ENCODE data around the gene BUD31.
A peak's percentile ranks its signal among the peaks of the same experiment; 100 is the strongest.

The BUD31 gene

DNA sequence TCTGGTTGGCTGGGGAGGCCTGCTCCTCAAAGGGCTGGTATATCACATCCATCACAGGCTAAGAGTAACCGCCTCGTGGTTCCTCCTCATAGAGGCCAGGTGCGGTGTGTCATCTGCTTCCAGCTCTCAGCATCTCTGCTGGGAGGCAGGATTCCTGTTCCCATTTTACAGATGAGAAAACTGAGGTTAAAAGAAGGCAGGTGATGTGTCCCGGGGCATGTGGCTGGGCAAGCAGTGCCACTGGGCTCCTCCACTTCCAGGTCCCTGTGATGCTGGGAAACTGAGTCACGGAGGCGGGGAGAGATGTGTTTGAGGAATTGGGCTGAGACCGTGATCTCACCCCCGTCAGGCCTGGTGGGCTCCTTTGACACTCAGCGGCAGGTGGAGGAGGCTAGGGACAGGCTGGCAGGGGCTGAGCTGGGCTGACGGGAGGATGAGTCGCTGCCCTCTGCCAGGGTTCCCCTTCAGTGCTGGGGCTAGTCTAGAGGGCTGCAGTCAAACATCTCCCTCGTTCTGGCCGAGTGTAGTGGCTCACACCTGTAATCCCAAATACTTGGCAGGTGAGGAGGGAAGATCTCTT is 24.9 kb upstream of the BUD31 start:
- Histone ChIP-seq H3K36me3 (ENCODE audit: control insufficient read depth in 2 of 2, insufficient read depth in 1 of 2, low read length in 2 of 2) (peaks cover 0 to 19% of the 10 kb centered on the region in 2 experiments; a peak in 2 of 3 replicates), H3K4me3 (ENCODE audit: low read depth, low read length) (no peak overlapping the region), H3K27ac (ENCODE audit: extremely low read depth, low read depth, low read length) (no peak overlapping the region), H3K9me3 (ENCODE audit: control insufficient read depth, insufficient read depth, low read depth, low read length) (no peaks in the 10 kb centered on the region), H3K4me1 (ENCODE audit: control insufficient read depth, insufficient read depth, low read length) (no peaks in the 10 kb centered on the region; the same call in 1 of the 2 replicates)
- POLR2A ChIA-PET: interaction anchor here (1.5 kb wide), 1 partner anchor 9 kb away, joined by 4 read pairs; no protein-coding TSS in a partner anchor
- TF ChIP-seq ZNF24 (tag by site-specific recombination; IDR thresholded peaks at IDR 0.05) (0 out of 2 replicates have a peak, but pooled peaks have one; percentile 26), ZNF521 (tag by site-specific recombination; IDR thresholded peaks at IDR 0.05) (no peak)
- TF ChIP-seq, protein P1, sequence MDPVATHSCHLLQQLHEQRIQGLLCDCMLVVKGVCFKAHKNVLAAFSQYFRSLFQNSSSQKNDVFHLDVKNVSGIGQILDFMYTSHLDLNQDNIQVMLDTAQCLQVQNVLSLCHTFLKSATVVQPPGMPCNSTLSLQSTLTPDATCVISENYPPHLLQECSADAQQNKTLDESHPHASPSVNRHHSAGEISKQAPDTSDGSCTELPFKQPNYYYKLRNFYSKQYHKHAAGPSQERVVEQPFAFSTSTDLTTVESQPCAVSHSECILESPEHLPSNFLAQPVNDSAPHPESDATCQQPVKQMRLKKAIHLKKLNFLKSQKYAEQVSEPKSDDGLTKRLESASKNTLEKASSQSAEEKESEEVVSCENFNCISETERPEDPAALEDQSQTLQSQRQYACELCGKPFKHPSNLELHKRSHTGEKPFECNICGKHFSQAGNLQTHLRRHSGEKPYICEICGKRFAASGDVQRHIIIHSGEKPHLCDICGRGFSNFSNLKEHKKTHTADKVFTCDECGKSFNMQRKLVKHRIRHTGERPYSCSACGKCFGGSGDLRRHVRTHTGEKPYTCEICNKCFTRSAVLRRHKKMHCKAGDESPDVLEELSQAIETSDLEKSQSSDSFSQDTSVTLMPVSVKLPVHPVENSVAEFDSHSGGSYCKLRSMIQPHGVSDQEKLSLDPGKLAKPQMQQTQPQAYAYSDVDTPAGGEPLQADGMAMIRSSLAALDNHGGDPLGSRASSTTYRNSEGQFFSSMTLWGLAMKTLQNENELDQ (tag by site-specific recombination; IDR thresholded peaks at IDR 0.05; ENCODE audit: low read depth): no peak
- CTCF ChIA-PET: no interaction called here

DNA sequence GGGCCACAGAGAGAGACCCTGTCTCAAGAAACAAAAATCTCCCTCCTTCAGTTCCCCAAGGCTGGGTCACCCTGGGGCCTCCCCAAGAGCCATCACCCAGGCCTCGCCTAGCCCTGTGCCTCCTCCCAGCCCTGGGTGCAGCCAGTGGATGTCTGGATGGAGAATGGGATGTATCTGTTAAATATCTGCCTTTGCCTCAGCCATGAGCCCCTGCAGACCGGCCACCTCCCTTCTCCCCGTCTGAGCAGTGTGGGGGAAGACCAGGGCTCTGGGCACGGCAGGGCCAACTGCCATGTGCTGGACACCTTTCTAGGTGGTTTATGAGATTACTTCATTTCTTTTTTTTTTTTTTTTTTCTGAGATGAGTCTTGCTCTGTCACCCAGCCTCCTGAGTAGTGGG is 24.2 kb upstream of the BUD31 start:
- no peaks in the 10 kb centered on the region for H3K9me3 ChIP-seq (ENCODE audit: control insufficient read depth, insufficient read depth, low read depth, low read length)
- H3K36me3 ChIP-seq (ENCODE audit: control insufficient read depth in 2 of 2, insufficient read depth in 1 of 2, low read length in 2 of 2): peaks cover 0 to 21% of the 10 kb centered on the region in 2 experiments; a peak in 2 of 3 replicates
- CTCF ChIA-PET: no interaction called here
- H3K4me1 ChIP-seq (ENCODE audit: control insufficient read depth, insufficient read depth, low read length): no peaks in the 10 kb centered on the region; the same call in 1 of the 2 replicates
- TF ChIP-seq ZNF416 (tag by site-specific recombination; IDR thresholded peaks at IDR 0.05): no peak
- no peak for TF ChIP-seq ZNF629 (tag by site-specific recombination; IDR thresholded peaks at IDR 0.05)
- TF ChIP-seq ZBTB17 (tag by site-specific recombination; IDR thresholded peaks at IDR 0.05): no peak
- TF ChIP-seq, protein P2, sequence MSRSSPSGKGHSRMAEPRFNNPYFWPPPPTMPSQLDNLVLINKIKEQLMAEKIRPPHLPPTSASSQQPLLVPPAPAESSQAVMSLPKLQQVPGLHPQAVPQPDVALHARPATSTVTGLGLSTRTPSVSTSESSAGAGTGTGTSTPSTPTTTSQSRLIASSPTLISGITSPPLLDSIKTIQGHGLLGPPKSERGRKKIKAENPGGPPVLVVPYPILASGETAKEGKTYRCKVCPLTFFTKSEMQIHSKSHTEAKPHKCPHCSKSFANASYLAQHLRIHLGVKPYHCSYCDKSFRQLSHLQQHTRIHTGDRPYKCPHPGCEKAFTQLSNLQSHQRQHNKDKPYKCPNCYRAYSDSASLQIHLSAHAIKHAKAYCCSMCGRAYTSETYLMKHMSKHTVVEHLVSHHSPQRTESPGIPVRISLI (tag by site-specific recombination; IDR thresholded peaks at IDR 0.05): 0 out of 2 replicates have a peak, but pooled peaks have one; percentile 45
- TF ChIP-seq, protein P3, sequence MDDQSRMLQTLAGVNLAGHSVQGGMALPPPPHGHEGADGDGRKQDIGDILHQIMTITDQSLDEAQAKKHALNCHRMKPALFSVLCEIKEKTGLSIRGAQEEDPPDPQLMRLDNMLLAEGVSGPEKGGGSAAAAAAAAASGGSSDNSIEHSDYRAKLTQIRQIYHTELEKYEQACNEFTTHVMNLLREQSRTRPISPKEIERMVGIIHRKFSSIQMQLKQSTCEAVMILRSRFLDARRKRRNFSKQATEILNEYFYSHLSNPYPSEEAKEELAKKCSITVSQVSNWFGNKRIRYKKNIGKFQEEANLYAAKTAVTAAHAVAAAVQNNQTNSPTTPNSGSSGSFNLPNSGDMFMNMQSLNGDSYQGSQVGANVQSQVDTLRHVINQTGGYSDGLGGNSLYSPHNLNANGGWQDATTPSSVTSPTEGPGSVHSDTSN (CRISPR knock-in tag; IDR thresholded peaks at IDR 0.05): no peak
- TF ChIP-seq, protein P4, sequence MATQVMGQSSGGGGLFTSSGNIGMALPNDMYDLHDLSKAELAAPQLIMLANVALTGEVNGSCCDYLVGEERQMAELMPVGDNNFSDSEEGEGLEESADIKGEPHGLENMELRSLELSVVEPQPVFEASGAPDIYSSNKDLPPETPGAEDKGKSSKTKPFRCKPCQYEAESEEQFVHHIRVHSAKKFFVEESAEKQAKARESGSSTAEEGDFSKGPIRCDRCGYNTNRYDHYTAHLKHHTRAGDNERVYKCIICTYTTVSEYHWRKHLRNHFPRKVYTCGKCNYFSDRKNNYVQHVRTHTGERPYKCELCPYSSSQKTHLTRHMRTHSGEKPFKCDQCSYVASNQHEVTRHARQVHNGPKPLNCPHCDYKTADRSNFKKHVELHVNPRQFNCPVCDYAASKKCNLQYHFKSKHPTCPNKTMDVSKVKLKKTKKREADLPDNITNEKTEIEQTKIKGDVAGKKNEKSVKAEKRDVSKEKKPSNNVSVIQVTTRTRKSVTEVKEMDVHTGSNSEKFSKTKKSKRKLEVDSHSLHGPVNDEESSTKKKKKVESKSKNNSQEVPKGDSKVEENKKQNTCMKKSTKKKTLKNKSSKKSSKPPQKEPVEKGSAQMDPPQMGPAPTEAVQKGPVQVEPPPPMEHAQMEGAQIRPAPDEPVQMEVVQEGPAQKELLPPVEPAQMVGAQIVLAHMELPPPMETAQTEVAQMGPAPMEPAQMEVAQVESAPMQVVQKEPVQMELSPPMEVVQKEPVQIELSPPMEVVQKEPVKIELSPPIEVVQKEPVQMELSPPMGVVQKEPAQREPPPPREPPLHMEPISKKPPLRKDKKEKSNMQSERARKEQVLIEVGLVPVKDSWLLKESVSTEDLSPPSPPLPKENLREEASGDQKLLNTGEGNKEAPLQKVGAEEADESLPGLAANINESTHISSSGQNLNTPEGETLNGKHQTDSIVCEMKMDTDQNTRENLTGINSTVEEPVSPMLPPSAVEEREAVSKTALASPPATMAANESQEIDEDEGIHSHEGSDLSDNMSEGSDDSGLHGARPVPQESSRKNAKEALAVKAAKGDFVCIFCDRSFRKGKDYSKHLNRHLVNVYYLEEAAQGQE (tag by site-specific recombination; IDR thresholded peaks at IDR 0.05): no peak
- TF ChIP-seq, protein P5, sequence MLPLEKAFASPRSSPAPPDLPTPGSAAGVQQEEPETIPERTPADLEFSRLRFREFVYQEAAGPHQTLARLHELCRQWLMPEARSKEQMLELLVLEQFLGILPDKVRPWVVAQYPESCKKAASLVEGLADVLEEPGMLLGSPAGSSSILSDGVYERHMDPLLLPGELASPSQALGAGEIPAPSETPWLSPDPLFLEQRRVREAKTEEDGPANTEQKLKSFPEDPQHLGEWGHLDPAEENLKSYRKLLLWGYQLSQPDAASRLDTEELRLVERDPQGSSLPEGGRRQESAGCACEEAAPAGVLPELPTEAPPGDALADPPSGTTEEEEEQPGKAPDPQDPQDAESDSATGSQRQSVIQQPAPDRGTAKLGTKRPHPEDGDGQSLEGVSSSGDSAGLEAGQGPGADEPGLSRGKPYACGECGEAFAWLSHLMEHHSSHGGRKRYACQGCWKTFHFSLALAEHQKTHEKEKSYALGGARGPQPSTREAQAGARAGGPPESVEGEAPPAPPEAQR (tag by site-specific recombination; IDR thresholded peaks at IDR 0.05): no peak
- TF ChIP-seq ZNF350 (tag by site-specific recombination; IDR thresholded peaks at IDR 0.05): no peak
- POLR2A ChIA-PET: no interaction called here
- no peak overlapping the region for H3K4me3 ChIP-seq (ENCODE audit: low read depth, low read length)
- no peak overlapping the region for H3K27ac ChIP-seq (ENCODE audit: extremely low read depth, low read depth, low read length)

All from HEK293 (cell line).